H1 (cell line): ENCODE measurements around the gene CLDN4. TPM values are rescaled to one million over a fixed set of nuclear protein-coding genes. Genes with fewer than 3 reads are reported as not detected.

Source experiments
- BCL11A ChIP-seq, 2 experiments: IDR thresholded peaks; one replicate each; pipeline ENCODE4 v1.6.1; 2011; ENCODE audit warnings: low read depth in 2 of 2, low read length in 2 of 2, mild to moderate bottlenecking in 2 of 2
- CTBP2 ChIP-seq: IDR thresholded peaks from 2 replicates; pipeline ENCODE4 v1.7.0; 2011; ENCODE audit warnings: borderline replicate concordance, mild to moderate bottlenecking, moderate library complexity, mixed read lengths, low read length; ENCODE audit not compliant: insufficient read depth, insufficient read length
- FOSL1 ChIP-seq: IDR thresholded peaks from 2 replicates; pipeline ENCODE4 v1.6.1; 2011; ENCODE audit warnings: mild to moderate bottlenecking, low read depth, low read length, moderate library complexity; ENCODE audit not compliant: insufficient read depth
- GABPA ChIP-seq: IDR thresholded peaks from 2 replicates; pipeline ENCODE4 v1.6.1; 2011; ENCODE audit warnings: mild to moderate bottlenecking, low read length, moderate library complexity, borderline replicate concordance; ENCODE audit not compliant: insufficient read depth
- GTF2F1 ChIP-seq: IDR thresholded peaks from 2 replicates; pipeline ENCODE4 v1.6.1; 2012; ENCODE audit warnings: low read depth, low read length, improper control_type of control experiment, borderline replicate concordance
- NANOG ChIP-seq: IDR thresholded peaks from 2 replicates; pipeline ENCODE4 v1.6.1; 2011; ENCODE audit warnings: low read length, low read depth, mild to moderate bottlenecking, inconsistent platforms; ENCODE audit not compliant: insufficient read depth, poor library complexity, severe bottlenecking
- TBP ChIP-seq: IDR thresholded peaks from 2 replicates; pipeline ENCODE4 v1.6.1; 2011; ENCODE audit warnings: low read depth, low read length, improper control_type of control experiment
- polyA plus RNA-seq, 7 experiments: library from polyadenylated mRNA; depleted of rRNA in 3 of 7; stranded (reverse) in 5 of 7; unstranded in 2 of 7; fragments of >200 nt in 5 of 7; fragments of 200-250 nt in 2 of 7; gene quantifications; 1 replicate in 5 of 7; 2 replicates in 1 of 7; 4 replicates in 1 of 7; pipeline versions ENCODE4 v1.2.1 to v1.2.3, GENCODE V29; 2011 to 2013; ENCODE audit warnings: missing spikeins in 2 of 7, mixed read lengths in 2 of 7
- total RNA-seq: library from RNA; stranded (reverse); fragmentation: NEBNext Ultra II Directional; extraction: Animal tissue kit (Norgen Biotek cat#: 25700); gene quantifications from 2 replicates; pipeline ENCODE4 v1.2.1, GENCODE V29; 2021

The CLDN4 gene
- total and polyA plus RNA-seq, 2 of the 8 experiments (the other 6 are each of a cell fraction or from before 2014, with no cell fraction given), result 28.0 to 69.3 TPM

DNA sequence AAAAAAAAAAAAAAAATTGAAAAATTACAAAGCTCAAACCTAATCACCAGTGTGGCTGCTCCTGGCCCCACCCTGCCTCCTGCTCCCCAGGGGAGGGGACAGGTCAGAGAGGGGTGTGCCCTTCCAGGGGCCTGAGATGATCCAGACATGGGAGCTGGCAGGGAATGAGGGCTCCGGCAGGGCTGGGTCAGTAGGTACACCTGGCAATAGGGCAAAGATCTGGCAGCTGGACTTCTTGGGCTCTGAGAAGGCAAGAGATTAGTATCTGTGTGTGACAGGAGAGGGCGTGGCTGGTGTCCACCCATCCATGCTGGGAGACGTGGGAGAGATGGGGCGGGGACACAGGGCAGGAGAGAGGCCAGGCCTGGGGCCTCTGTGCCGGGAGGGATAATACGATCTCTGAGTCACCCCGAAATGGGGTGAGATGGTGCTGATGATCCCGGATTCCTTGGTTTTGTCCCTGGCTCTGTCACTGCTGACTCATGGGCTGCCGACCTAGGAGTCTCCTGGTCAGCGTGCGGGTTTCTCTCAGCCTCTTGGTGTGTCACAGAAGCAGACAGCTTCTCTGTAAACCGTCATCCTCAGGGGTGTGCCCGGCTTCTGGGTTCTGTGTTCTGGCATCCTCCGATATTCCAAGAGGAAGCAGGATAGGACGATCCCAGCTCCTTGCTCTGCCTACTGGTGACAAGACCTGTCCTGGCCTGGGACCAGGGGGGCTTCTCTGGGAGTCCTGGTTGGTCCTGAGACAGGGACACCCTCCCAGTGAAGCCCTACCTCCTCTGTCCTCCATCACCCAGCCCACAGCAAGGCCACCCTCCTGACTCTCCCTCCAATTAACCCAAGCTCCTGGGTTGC, 8.2 kb upstream of the CLDN4 start (continued):
- TF ChIP-seq CTBP2 (no peak), TBP (no peak), GTF2F1 (no peak), FOSL1 (no peak), GABPA (no peak), NANOG (no peak), BCL11A (IDR thresholded peaks at IDR 0.05; ENCODE audit: low read depth in 2 of 2, low read length in 2 of 2) (no peak)
